HG03095 (cell line): Measurements from ENCODE around the gene NPR2.

ENCODE experiments used
- ATAC-seq: cut with Tn5 transposase; IDR thresholded peaks from one replicate; pipeline ENCODE4 v1.9.1; 2021; ENCODE audit warnings: moderate library complexity; ENCODE audit not compliant: unreplicated experiment

Gene NPR2

DNA sequence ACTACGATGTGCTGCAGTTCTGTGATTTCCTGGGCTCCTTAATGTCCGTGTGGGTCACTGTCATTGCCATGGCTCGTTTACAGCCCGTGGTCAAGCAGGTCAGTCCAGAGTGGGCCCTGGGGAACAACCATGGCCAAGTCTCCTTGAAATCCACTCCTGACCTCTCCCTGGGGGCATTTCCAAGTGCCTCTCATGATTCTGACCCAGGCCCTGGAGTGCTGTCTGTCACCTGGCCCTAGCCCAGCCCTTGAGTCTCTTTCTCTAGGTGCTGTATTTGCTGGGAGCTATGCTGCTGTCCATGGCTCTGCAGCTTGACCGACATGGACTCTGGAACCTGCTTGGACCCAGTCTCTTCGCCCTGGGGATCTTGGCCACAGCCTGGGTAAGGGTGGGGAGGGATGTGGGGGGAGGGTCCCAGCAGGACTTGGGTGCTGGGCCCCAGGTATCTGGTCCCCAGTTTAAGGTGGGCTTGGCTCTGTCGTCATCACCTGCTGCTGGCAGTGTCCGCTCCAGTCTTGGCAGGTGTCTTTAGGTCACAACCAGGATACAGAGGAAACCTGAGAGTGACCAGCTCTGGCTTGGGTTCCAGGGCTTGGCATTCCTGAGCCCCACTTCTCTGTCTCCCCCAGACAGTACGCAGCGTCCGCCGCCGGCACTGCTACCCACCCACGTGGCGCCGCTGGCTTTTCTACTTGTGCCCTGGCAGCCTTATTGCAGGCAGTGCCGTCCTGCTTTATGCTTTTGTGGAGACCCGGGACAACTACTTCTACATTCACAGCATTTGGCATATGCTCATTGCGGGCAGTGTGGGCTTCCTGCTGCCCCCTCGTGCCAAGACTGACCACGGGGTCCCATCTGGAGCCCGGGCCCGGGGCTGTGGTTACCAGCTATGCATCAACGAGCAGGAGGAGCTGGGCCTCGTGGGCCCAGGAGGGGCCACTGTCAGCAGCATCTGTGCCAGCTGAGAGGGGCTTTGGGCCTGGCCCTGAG, 61.8 kb downstream of the NPR2 start:
- ATAC-seq, result no peak

- ATAC-seq, result no peak
Observed at GRCh38 chr9:35854091-35854762, 62.8 kb downstream of the NPR2 start.

GRCh38 chr9:35856206-35856605, 64.8 kb downstream of the NPR2 start:
- ATAC-seq, result no peak

GRCh38 chr9:35856882-35857281, 65.5 kb downstream of the NPR2 start:
- ATAC-seq, result no peak

- no peak for ATAC-seq
Observed at GRCh38 chr9:35858458-35858857, 67.1 kb downstream of the NPR2 start.
